H9 (cell line): ENCODE measurements around the gene CD300LG. TPM values are rescaled to one million over a fixed set of nuclear protein-coding genes. Genes with fewer than 3 reads are reported as not detected.

ENCODE experiments used
- DNase-seq: peaks from one replicate; pipeline ENCODE4 v3.0.0-alpha.2; 2017
- H2AFZ ChIP-seq: one replicate; pipeline ENCODE4 v1.6.1; 2013; ENCODE audit warnings: mild to moderate bottlenecking, low read length, control low read depth, moderate library complexity
- H2AK5ac ChIP-seq: 2 replicates; pipeline ENCODE4 v1.6.1; 2013; ENCODE audit warnings: low read length, control low read depth, mixed read lengths; ENCODE audit not compliant: insufficient read length
- H2BK120ac ChIP-seq: one replicate; pipeline ENCODE4 v1.6.1; 2013; ENCODE audit warnings: low read depth, mild to moderate bottlenecking, low read length, control low read depth, inconsistent platforms; ENCODE audit not compliant: poor library complexity, severe bottlenecking
- H2BK12ac ChIP-seq: 2 replicates; pipeline ENCODE4 v1.6.1; 2013; ENCODE audit warnings: low read length, control low read depth, mixed read lengths, low read depth; ENCODE audit not compliant: insufficient read length
- H2BK15ac ChIP-seq: 2 replicates; pipeline ENCODE4 v1.6.1; 2013; ENCODE audit warnings: low read depth, low read length, control low read depth
- H2BK20ac ChIP-seq: one replicate; pipeline ENCODE4 v1.6.1; 2013; ENCODE audit warnings: low read depth, mild to moderate bottlenecking, low read length, control low read depth, inconsistent platforms; ENCODE audit not compliant: poor library complexity, severe bottlenecking
- H2BK5ac ChIP-seq: 2 replicates; pipeline ENCODE4 v1.6.1; 2013; ENCODE audit warnings: low read length, control low read depth, mixed read lengths; ENCODE audit not compliant: insufficient read length
- H3K14ac ChIP-seq: 2 replicates; pipeline ENCODE4 v1.6.1; 2013; ENCODE audit warnings: low read length, control low read depth; ENCODE audit not compliant: insufficient read depth
- H3K18ac ChIP-seq: 2 replicates; pipeline ENCODE4 v1.6.1; 2013; ENCODE audit warnings: low read depth, mild to moderate bottlenecking, mixed read lengths, low read length, control low read depth; ENCODE audit not compliant: insufficient read length
- H3K23ac ChIP-seq: 2 replicates; pipeline ENCODE4 v1.6.1; 2013; ENCODE audit warnings: low read length, control low read depth, mixed read lengths, low read depth; ENCODE audit not compliant: insufficient read length
- H3K23me2 ChIP-seq: 2 replicates; pipeline ENCODE4 v1.6.1; 2013; ENCODE audit warnings: low read depth, mild to moderate bottlenecking, mixed read lengths, low read length, control low read depth; ENCODE audit not compliant: insufficient read length, poor library complexity, severe bottlenecking
- H3K27ac ChIP-seq: 2 replicates; pipeline ENCODE4 v1.5.1; 2013; ENCODE audit warnings: low read length, control low read depth, mixed read lengths, low read depth; ENCODE audit not compliant: insufficient read length
- H3K27me3 ChIP-seq: 2 replicates; pipeline ENCODE4 v1.6.1; 2013; ENCODE audit warnings: low read length, control low read depth, inconsistent platforms; ENCODE audit not compliant: insufficient read depth
- H3K4ac ChIP-seq: 2 replicates; pipeline ENCODE4 v1.6.1; 2013; ENCODE audit warnings: low read depth, mild to moderate bottlenecking, control low read depth, inconsistent platforms, low read length, moderate library complexity
- H3K4me1 ChIP-seq: 2 replicates; pipeline ENCODE4 v1.6.1; 2013; ENCODE audit warnings: low read length, control low read depth, inconsistent platforms; ENCODE audit not compliant: insufficient read depth
- H3K4me2 ChIP-seq: 2 replicates; pipeline ENCODE4 v1.6.1; 2013; ENCODE audit warnings: low read length, control low read depth, mixed read lengths; ENCODE audit not compliant: insufficient read length, insufficient read depth
- H3K56ac ChIP-seq: 2 replicates; pipeline ENCODE4 v1.6.1; 2013; ENCODE audit warnings: low read depth, mild to moderate bottlenecking, mixed read lengths, low read length, control low read depth; ENCODE audit not compliant: insufficient read length
- H3K79me1 ChIP-seq: 2 replicates; pipeline ENCODE4 v1.6.1; 2013; ENCODE audit warnings: low read depth, mild to moderate bottlenecking, moderate library complexity, low read length, control low read depth, inconsistent platforms; ENCODE audit not compliant: insufficient read depth, poor library complexity, severe bottlenecking
- H3K79me2 ChIP-seq: 2 replicates; pipeline ENCODE4 v1.6.1; 2013; ENCODE audit warnings: low read length, control low read depth, inconsistent platforms; ENCODE audit not compliant: insufficient read depth
- H3K9ac ChIP-seq: 2 replicates; pipeline ENCODE4 v1.6.1; 2013; ENCODE audit warnings: low read length, control low read depth, mixed read lengths; ENCODE audit not compliant: insufficient read length; ENCODE audit errors: extremely low read depth
- H3K9me3 ChIP-seq: one replicate; pipeline ENCODE4 v1.6.1; 2013; ENCODE audit warnings: low read depth, low read length, inconsistent platforms; ENCODE audit not compliant: control insufficient read depth
- H3T11ph ChIP-seq: one replicate; pipeline ENCODE4 v1.6.1; 2013; ENCODE audit warnings: mild to moderate bottlenecking, low read length, control low read depth, inconsistent platforms
- H4K20me1 ChIP-seq: one replicate; pipeline ENCODE4 v1.6.1; 2013; ENCODE audit not compliant: control insufficient read depth, insufficient read length, insufficient read depth
- H4K5ac ChIP-seq: 2 replicates; pipeline ENCODE4 v1.6.1; 2013; ENCODE audit warnings: low read depth, mild to moderate bottlenecking, mixed read lengths, low read length, control low read depth; ENCODE audit not compliant: insufficient read length
- H4K8ac ChIP-seq: replicated peaks from 2 replicates; pipeline ENCODE4 v1.6.1; 2013; ENCODE audit warnings: low read length, control low read depth, mixed read lengths, low read depth; ENCODE audit not compliant: insufficient read length
- H4K91ac ChIP-seq: 2 replicates; pipeline ENCODE4 v1.6.1; 2013; ENCODE audit warnings: low read depth, mild to moderate bottlenecking, moderate library complexity, mixed read lengths, low read length, control low read depth; ENCODE audit not compliant: insufficient read length
- H3K27ac Mint-ChIP-seq, 3 experiments: 2 replicates in 2 of 3; 3 replicates in 1 of 3; pipeline ENCODE4 v1.8.0; 2020 to 2021; ENCODE audit warnings: mixed read lengths in 3 of 3, mild to moderate bottlenecking in 1 of 3, moderate library complexity in 1 of 3
- H3K27me3 Mint-ChIP-seq: 2 replicates; pipeline ENCODE4 v1.8.0; 2021; ENCODE audit warnings: low read depth, mild to moderate bottlenecking, moderate library complexity, mixed read lengths
- H3K36me3 Mint-ChIP-seq, 3 experiments: 2 replicates in 2 of 3; 3 replicates in 1 of 3; pipeline ENCODE4 v1.8.0; 2020 to 2021; ENCODE audit warnings: low read depth in 3 of 3, mixed read lengths in 3 of 3; ENCODE audit not compliant: insufficient read depth in 1 of 3
- H3K4me1 Mint-ChIP-seq, 2 experiments: 2 replicates each; pipeline ENCODE4 v1.8.0; 2020; ENCODE audit warnings: mixed read lengths in 2 of 2
- H3K4me3 Mint-ChIP-seq, 2 experiments: 2 replicates in 1 of 2; 3 replicates in 1 of 2; pipeline ENCODE4 v1.8.0; 2020 to 2021; ENCODE audit warnings: mild to moderate bottlenecking in 2 of 2, mixed read lengths in 2 of 2, moderate library complexity in 1 of 2
- H3K9me3 Mint-ChIP-seq, 2 experiments: 2 replicates in 1 of 2; 3 replicates in 1 of 2; pipeline ENCODE4 v1.8.0; 2020; ENCODE audit warnings: mild to moderate bottlenecking in 2 of 2, mixed read lengths in 2 of 2, moderate library complexity in 1 of 2
- CTCF ChIP-seq: fragments of 200-600 bp; sonication (generic); conservative IDR thresholded peaks from 3 replicates; pipeline ENCODE4 v1.8.0; 2021; ENCODE audit warnings: antibody characterized with exemption, mild to moderate bottlenecking
- WGBS: extraction: QIAGEN DNeasy Blood & Tissue Kit; methylation state at CpG from one replicate; pipeline ENCODE4 v1.1.7; 2013; ENCODE audit warnings: missing lambda C conversion rate, low lambda C conversion rate, mixed read lengths; ENCODE audit not compliant: insufficient read length; ENCODE audit errors: extremely low coverage; 5-methylcytosine and 5-hydroxymethylcytosine counted together
- total RNA-seq: library from RNA; stranded (reverse); gene quantifications from 2 replicates; pipeline ENCODE4 v1.2.1, GENCODE V29; 2021

CD300LG gene
- total RNA-seq, 1 experiment from 2014 or later: not detected

- Histone ChIP-seq H3K18ac (no peak overlapping the region), H2BK15ac (no peak overlapping the region), H3K27ac (no peak overlapping the region), H3K4ac (no peak overlapping the region), H2BK12ac (no peak overlapping the region), H3K23me2 (no peaks in the 10 kb centered on the region), H4K91ac (no peak overlapping the region), H2BK20ac (no peak overlapping the region), H3K14ac (no peak overlapping the region), H3K79me2 (no peaks in the 10 kb centered on the region), H2AK5ac (no peak overlapping the region), H4K8ac (no peak overlapping the region), H3K56ac (no peak overlapping the region), H3K27me3 (no peaks in the 10 kb centered on the region; the same call in 1 of the 2 replicates), H2AFZ (no peak overlapping the region), H3K9ac (no peak overlapping the region), H3K4me2 (no peak overlapping the region), H3K9me3 (no peaks in the 10 kb centered on the region), H3K4me1 (peaks cover 4% of the 10 kb centered on the region), H4K5ac (no peak overlapping the region), H3K79me1 (no peaks in the 10 kb centered on the region), H3T11ph (no peak overlapping the region), H2BK120ac (no peak overlapping the region), H3K23ac (no peak overlapping the region), H4K20me1 (no peaks in the 10 kb centered on the region), H2BK5ac (no peak overlapping the region)
- Mint-ChIP-seq H3K36me3 (no peaks in the 10 kb centered on the region), H3K27ac (no peak overlapping the region), H3K4me3 (no peak overlapping the region), H3K9me3 (no peaks in the 10 kb centered on the region; a peak in 1 of 5 replicates), H3K27me3 (peaks cover 8% of the 10 kb centered on the region), H3K4me1 (peaks cover 19 to 26% of the 10 kb centered on the region in 2 experiments)
- DNase-seq: no peak
- WGBS: no CpG with 5 or more reads among the region's 5 CpGs
- no peak for TF ChIP-seq CTCF
Measured at GRCh38 chr17:43844241-43844640, 2.7 kb upstream of the CD300LG start.
